Hindlimb muscle (tissue), 1 donor: ENCODE data around the gene RASD2. TPM values are rescaled to one million over a fixed set of nuclear protein-coding genes. Genes with fewer than 3 reads are reported as not detected.

Experiments
- DNase-seq: peaks from one replicate; pipeline ENCODE4 v3.0.0-alpha.2; 2013
- polyA plus RNA-seq: library from polyadenylated mRNA; unstranded; fragments of 120-200 nt; gene quantifications from one replicate; pipeline ENCODE4 v1.2.1, GENCODE V29; 2013; ENCODE audit not compliant: insufficient read length

Gene RASD2
- polyA plus RNA-seq, 1 donor = 25.4 TPM

DNA sequence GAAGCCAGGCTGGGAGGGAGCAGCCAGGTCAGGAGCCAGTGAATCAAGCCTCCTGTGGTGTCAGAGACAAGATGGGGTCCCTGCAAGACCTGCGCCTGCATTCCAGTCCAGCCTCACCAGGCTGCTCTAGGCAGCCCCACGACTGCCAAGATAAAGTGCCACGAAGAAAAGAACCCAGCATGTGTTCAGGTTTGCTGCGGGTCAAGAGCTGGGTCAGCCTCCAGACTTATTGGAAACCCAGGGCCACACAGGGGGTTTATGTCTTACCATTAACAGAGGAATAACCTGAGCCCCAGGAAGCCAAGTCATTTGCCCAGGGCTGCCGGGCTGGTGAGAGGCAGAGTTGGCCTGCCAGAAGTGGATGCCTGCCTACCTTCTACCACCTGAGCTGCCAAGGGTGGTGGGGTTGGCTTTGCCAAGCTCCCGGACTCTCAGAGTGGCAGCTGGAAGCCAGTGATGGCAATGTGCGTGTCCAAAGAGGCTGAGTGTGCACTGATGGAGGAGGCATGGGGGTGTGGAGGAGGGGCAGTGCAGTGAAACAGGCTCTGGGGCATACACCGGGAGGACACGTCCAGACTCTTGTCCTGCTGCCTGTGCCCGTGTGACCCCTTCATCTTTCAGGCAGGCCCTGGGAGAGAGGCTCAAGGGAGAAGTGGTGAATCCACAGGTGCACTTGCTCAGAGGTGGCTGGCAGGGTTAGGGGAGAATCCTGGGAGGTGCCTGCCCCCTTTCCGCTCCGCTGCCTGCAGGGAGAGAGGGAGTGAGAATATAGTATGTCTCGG is 1.7 kb downstream of the RASD2 start:
- no peak for DNase-seq

- no peak for DNase-seq
Measured at GRCh38 chr22:35542939-35543516, 2.4 kb downstream of the RASD2 start.

DNA sequence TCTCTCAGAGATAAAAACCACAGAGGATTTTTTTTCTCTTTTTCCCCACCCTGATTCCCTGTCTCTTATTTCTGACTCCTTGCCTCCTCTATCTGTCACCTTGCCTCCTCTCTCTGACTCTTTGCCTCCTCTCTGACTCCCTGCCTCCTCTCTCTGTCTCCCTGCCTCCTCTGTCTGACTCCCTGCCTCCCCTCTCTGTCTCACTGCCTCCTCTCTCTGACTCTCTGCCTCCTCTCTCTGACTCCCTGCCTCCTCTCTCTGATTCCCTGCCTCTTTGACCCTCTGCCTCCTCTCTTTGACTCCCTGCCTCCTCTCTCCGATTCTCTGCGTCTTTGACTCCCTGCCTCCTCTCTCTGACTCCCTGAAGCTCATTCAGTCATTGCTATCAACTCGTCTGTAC is 3.1 kb downstream of the RASD2 start:
- DNase-seq = no peak

DNA sequence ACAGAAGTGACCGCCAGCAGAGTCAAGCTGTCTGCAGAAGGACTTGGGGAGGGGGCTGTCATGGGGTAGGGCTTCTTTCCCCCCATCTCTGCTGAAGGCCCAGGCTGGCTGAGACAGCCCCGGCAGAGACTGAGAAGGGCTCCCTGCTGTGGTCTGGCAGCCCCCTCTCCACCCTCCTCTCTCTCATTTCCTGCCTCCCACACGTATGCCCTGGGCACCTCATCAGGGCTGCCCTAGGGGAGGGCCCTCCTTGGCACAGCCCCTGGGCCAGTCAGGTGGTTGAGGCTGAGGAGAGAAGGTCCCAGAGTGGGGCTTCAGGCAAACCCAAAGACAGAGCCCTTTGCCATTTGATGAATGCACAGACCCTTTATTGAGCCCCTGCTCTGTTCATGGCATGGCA is 3.6 kb downstream of the RASD2 start:
- DNase-seq = no peak

GRCh38 chr22:35544827-35545226 is 4.2 kb downstream of the RASD2 start:
- no peak for DNase-seq

DNA sequence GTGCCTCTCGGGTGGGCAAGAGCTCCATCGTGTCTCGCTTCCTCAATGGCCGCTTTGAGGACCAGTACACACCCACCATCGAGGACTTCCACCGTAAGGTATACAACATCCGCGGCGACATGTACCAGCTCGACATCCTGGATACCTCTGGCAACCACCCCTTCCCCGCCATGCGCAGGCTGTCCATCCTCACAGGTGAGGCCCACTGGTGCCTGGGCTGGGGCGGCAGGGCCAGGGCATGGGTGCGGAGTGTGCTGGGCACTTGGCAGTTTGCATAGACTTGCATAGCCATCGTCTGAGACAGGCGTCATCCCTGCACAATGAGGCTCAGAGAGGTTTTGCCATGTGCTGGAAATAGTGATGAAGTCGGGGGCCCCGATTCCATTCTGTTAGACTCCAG is 6.3 kb downstream of the RASD2 start:
- DNase-seq = no peak

- DNase-seq = no peak
Measured at GRCh38 chr22:35547987-35548721, 7.5 kb downstream of the RASD2 start.

- no peak for DNase-seq
Measured at GRCh38 chr22:35548722-35549112, 8.1 kb downstream of the RASD2 start.

- DNase-seq = peak; percentile 29
Measured at GRCh38 chr22:35549328-35549727, 8.7 kb downstream of the RASD2 start.

DNA sequence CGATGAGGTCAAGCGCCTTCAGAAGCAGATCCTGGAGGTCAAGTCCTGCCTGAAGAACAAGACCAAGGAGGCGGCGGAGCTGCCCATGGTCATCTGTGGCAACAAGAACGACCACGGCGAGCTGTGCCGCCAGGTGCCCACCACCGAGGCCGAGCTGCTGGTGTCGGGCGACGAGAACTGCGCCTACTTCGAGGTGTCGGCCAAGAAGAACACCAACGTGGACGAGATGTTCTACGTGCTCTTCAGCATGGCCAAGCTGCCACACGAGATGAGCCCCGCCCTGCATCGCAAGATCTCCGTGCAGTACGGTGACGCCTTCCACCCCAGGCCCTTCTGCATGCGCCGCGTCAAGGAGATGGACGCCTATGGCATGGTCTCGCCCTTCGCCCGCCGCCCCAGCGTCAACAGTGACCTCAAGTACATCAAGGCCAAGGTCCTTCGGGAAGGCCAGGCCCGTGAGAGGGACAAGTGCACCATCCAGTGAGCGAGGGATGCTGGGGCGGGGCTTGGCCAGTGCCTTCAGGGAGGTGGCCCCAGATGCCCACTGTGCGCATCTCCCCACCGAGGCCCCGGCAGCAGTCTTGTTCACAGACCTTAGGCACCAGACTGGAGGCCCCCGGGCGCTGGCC is 11.0 kb downstream of the RASD2 start:
- DNase-seq = no peak

- peak; percentile 32 for DNase-seq
Measured at GRCh38 chr22:35552196-35552842, 11.7 kb downstream of the RASD2 start.

DNA sequence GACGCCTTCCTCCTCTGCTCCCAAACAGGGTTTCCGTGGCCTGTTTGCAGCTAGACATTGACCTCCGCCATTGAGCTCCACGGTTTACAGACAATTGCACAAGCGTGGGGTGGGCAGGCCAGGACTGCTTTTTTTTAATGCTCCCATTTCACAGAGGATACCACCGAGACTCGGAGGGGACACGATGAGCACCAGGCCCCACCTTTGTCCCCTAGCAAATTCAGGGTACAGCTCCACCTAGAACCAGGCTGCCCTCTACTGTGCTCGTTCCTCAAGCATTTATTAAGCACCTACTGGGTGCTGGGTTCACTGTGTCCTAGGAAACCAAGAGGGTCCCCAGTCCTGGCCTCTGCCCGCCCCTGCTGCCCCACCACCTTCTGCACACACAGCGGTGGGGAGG is 12.2 kb downstream of the RASD2 start:
- no peak for DNase-seq

- DNase-seq = no peak
Measured at GRCh38 chr22:35553341-35553740, 12.7 kb downstream of the RASD2 start.

GRCh38 chr22:35554297-35554845 is 13.7 kb downstream of the RASD2 start:
- no peak for DNase-seq

DNA sequence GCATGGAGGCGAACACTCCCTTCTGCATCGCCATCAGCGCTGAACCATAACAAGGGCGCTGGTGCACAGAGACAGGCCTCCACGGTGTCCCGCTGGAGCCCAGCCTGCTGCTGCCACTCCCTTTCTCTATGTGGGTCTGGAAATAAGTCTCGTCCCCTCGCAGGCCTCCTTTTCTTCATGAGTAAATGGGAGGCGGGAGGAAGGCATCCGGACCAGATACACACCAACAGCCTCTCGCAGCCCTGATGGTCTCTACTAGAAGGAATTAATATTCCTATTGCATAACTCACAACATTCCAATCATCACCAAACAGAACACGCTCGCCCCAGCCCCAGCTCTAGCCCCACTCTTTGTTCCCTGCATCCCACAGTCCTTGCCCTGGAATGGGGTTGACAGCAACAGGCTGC is 14.9 kb downstream of the RASD2 start:
- DNase-seq = no peak

DNA sequence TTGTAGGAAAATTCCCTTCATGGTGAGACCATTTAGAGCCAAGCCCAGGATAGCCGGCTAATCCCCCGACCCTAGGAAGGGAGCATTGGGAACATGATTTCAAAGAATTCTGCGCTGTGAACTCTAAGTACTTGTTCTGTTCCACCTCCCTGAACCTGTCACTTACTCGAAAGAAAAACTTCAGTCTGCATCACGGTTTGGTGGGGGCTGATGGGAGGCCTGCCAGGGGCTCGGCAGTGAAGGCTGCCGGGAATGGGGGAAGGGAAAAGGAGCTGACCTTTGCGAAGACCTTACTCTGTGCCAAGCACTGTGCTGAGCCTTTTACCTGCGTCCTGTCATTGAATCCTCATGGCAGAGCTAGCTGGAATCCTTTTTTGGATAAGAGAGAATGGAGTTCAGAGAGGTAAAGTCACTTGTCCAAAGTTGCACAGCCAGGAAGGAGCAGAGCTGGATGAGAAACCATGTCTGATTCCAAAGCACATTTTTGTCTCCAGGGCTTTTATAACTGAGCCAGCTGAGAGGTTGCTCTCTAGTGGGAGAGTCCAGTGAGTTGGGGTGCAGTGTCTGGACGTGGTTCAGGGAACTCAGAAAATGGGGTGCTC is 15.4 kb downstream of the RASD2 start:
- no peak for DNase-seq

GRCh38 chr22:35556666-35557065 is 16.0 kb downstream of the RASD2 start:
- DNase-seq = no peak

- no peak for DNase-seq
Measured at GRCh38 chr22:35558031-35558430, 17.4 kb downstream of the RASD2 start.

DNA sequence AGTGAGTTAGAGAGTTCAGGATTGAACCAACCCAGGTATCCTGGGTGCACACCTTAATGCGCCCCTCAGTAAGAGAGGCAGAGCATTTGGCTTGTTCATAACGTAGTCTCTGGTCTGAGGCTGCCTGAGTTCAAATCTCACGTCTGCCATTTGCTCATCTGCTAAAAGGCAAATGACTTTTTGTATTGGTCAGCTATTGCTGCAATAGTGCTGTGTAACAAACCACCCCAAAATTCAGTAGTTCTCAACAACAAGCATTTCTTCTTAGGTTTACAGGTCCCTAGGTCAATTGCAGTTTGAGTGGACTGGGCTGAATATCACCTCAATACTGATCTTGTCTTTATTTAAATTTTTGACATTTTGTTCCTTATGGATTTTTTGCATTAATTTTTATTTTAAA is 18.1 kb downstream of the RASD2 start:
- no peak for DNase-seq

DNA sequence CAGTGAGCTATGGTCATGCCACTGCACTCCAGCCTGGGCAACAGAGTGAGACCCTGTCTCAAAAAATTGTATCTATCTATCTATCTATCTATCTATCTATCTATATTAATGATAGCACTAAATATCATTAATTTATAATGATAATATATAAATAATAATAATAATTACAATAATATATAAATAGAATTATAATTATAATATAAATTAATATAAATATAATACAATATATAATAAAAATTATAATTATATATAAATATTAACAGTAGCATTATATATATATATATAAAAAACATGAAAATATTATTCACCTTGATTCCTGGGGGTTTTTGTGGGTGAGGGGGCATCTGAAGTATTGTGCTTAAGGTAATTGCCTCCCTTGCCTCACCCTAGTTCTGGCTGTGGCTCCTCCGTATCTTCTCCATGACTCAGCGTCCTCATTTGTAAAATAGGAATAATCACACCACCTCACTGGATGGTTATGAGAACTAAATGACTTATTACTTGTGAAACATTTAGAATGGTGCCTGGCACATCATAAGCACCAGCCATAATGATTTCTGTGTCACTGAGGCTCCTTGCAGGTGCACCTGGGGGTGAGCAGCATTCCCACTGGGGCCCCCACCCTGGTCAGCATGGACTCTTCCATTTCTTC is 18.8 kb downstream of the RASD2 start:
- DNase-seq = no peak

GRCh38 chr22:35560366-35560765 is 19.7 kb downstream of the RASD2 start:
- DNase-seq = no peak

GRCh38 chr22:35560824-35561223 is 20.2 kb downstream of the RASD2 start:
- no peak for DNase-seq
